Endothelial cell of umbilical vein (primary cell): Measurements from ENCODE around the gene DSCAML1.

ENCODE experiments used
- CTCF ChIP-seq, 2 donors: IDR thresholded peaks; 1 replicate in 1 of 2; 2 replicates in 1 of 2; pipeline ENCODE4 v1.5.1; 2011; ENCODE audit warnings: low read length in 2 of 2, mild to moderate bottlenecking in 2 of 2, moderate library complexity in 2 of 2, control low read depth in 1 of 2, inconsistent platforms in 1 of 2, low read depth in 1 of 2; ENCODE audit not compliant: insufficient read depth in 1 of 2; ENCODE audit errors: extremely low read depth in 1 of 2
- JUN ChIP-seq: IDR thresholded peaks from 2 replicates; pipeline ENCODE4 v1.6.1; 2011; ENCODE audit warnings: borderline replicate concordance, low read depth; ENCODE audit not compliant: insufficient read length, insufficient read depth
- POLR2A ChIP-seq: IDR thresholded peaks from 2 replicates; pipeline ENCODE4 v1.6.1; 2012; ENCODE audit warnings: low read depth, mild to moderate bottlenecking, control low read depth, low read length
- POLR2AphosphoS5 ChIP-seq: IDR thresholded peaks from 2 replicates; pipeline ENCODE4 v1.6.1; 2012; ENCODE audit warnings: low read depth, mild to moderate bottlenecking, control low read depth, low read length, moderate library complexity; ENCODE audit not compliant: insufficient read depth

GRCh38 chr11:117459123-117459978, 337.7 kb downstream of the DSCAML1 start:
- TF ChIP-seq CTCF (IDR thresholded peaks at IDR 0.05; ENCODE audit: extremely low read depth in 1 of 2, insufficient read depth in 1 of 2, low read depth in 1 of 2, low read length in 2 of 2) (no peak), POLR2AphosphoS5 (no peak), JUN (no peak), POLR2A (no peak)
